Measurements from ENCODE around the gene OR2A5. TPM values are rescaled to one million over a fixed set of nuclear protein-coding genes. Genes with fewer than 3 reads are reported as not detected.

Gene OR2A5
- total RNA-seq, 1 donor from 2014 or later, result not detected

- Mint-ChIP-seq H3K36me3 (ENCODE audit: unreplicated experiment) (no peaks in the 10 kb centered on the region), H3K9me3 (ENCODE audit: unreplicated experiment) (no peaks in the 10 kb centered on the region), H3K4me1 (ENCODE audit: unreplicated experiment) (no peaks in the 10 kb centered on the region), H3K27me3 (ENCODE audit: unreplicated experiment) (peaks cover 29% of the 10 kb centered on the region), H3K27ac (ENCODE audit: unreplicated experiment) (no peak overlapping the region), H3K4me3 (ENCODE audit: unreplicated experiment) (no peak overlapping the region)
- no peak for DNase-seq (ENCODE audit: extremely low spot score, unreplicated experiment)
- no peak for TF ChIP-seq CTCF (IDR thresholded peaks at IDR 0.05)
Observed at GRCh38 chr7:144069953-144070352, 21.2 kb downstream of the OR2A5 start.

- no peaks in the 10 kb centered on the region for H3K9me3 Mint-ChIP-seq (ENCODE audit: unreplicated experiment)
- peaks cover 13% of the 10 kb centered on the region for H3K27me3 Mint-ChIP-seq (ENCODE audit: unreplicated experiment)
- H3K36me3 Mint-ChIP-seq (ENCODE audit: unreplicated experiment), result no peaks in the 10 kb centered on the region
- no peak for TF ChIP-seq CTCF (IDR thresholded peaks at IDR 0.05)
- H3K4me1 Mint-ChIP-seq (ENCODE audit: unreplicated experiment), result no peaks in the 10 kb centered on the region
- DNase-seq (ENCODE audit: extremely low spot score, unreplicated experiment), result no peak
- no peak overlapping the region for H3K27ac Mint-ChIP-seq (ENCODE audit: unreplicated experiment)
- no peak overlapping the region for H3K4me3 Mint-ChIP-seq (ENCODE audit: unreplicated experiment)
Observed at GRCh38 chr7:144074374-144074773, 25.6 kb downstream of the OR2A5 start.

- Mint-ChIP-seq H3K4me1 (ENCODE audit: unreplicated experiment) (no peaks in the 10 kb centered on the region), H3K27me3 (ENCODE audit: unreplicated experiment) (peaks cover 8% of the 10 kb centered on the region), H3K36me3 (ENCODE audit: unreplicated experiment) (no peaks in the 10 kb centered on the region), H3K4me3 (ENCODE audit: unreplicated experiment) (no peak within 1 kb of the TSS), H3K9me3 (ENCODE audit: unreplicated experiment) (no peaks in the 10 kb centered on the region), H3K27ac (ENCODE audit: unreplicated experiment) (no peak within 1 kb of the TSS)
- no peak for DNase-seq (ENCODE audit: extremely low spot score, unreplicated experiment)
- no peak for TF ChIP-seq CTCF (IDR thresholded peaks at IDR 0.05)
Observed at GRCh38 chr7:144085978-144086377, 37.2 kb downstream of the OR2A5 start, which contains the start of gene OR2A12. Gene OR2A12 (plus strand): TSS chr7:144086278. CDS start chr7:144095108, 8,830 bp downstream.

GRCh38 chr7:144086730-144087129 lies 38.0 kb downstream of the OR2A5 start:
- no peaks in the 10 kb centered on the region for H3K9me3 Mint-ChIP-seq (ENCODE audit: unreplicated experiment)

GRCh38 chr7:144087230-144087629 lies 38.5 kb downstream of the OR2A5 start:
- no peak overlapping the region for H3K4me3 Mint-ChIP-seq (ENCODE audit: unreplicated experiment)
- no peak for DNase-seq (ENCODE audit: extremely low spot score, unreplicated experiment)
- H3K36me3 Mint-ChIP-seq (ENCODE audit: unreplicated experiment), result no peaks in the 10 kb centered on the region
- no peaks in the 10 kb centered on the region for H3K9me3 Mint-ChIP-seq (ENCODE audit: unreplicated experiment)
- H3K27me3 Mint-ChIP-seq (ENCODE audit: unreplicated experiment), result peaks cover 4% of the 10 kb centered on the region
- H3K4me1 Mint-ChIP-seq (ENCODE audit: unreplicated experiment), result no peaks in the 10 kb centered on the region
- no peak overlapping the region for H3K27ac Mint-ChIP-seq (ENCODE audit: unreplicated experiment)
- no peak for TF ChIP-seq CTCF (IDR thresholded peaks at IDR 0.05)

More at GRCh38 chr7:144086730-144087129, 38.0 kb downstream of the OR2A5 start:
- TF ChIP-seq CTCF (IDR thresholded peaks at IDR 0.05), result no peak
- Mint-ChIP-seq H3K36me3 (ENCODE audit: unreplicated experiment) (no peaks in the 10 kb centered on the region), H3K4me3 (ENCODE audit: unreplicated experiment) (no peak overlapping the region), H3K27ac (ENCODE audit: unreplicated experiment) (no peak overlapping the region), H3K27me3 (ENCODE audit: unreplicated experiment) (peaks cover 6% of the 10 kb centered on the region), H3K4me1 (ENCODE audit: unreplicated experiment) (no peaks in the 10 kb centered on the region)
- no peak for DNase-seq (ENCODE audit: extremely low spot score, unreplicated experiment)
